ENCODE data around the gene IFIH1.

The IFIH1 gene

GRCh38 chr2:162318328-162319180 is at the start of gene IFIH1:
Gene IFIH1 (minus strand): TSS chr2:162318684. CDS start chr2:162318307, 377 bp downstream.
- DNase-seq (ENCODE audit: low spot score), result peak; percentile 33

GRCh38 chr2:162365392-162365791 is 46.9 kb upstream of the IFIH1 start:
- DNase-seq (ENCODE audit: low spot score), result no peak

- DNase-seq (ENCODE audit: low spot score), result no peak
These were observed 26.1 kb upstream of the IFIH1 start for GRCh38 chr2:162344617-162344950.

- DNase-seq (ENCODE audit: low spot score), result peak; percentile 60
These were observed 25.5 kb upstream of the IFIH1 start, which contains the start of gene GCA for GRCh38 chr2:162343824-162344616. Gene GCA (plus strand): TSS chr2:162344132. CDS start chr2:162344249, 117 bp downstream.

- DNase-seq (ENCODE audit: low spot score), result no peak
These were observed 25.0 kb upstream of the IFIH1 start for GRCh38 chr2:162343492-162343823.

GRCh38 chr2:162342841-162343240 is 24.4 kb upstream of the IFIH1 start:
- DNase-seq (ENCODE audit: low spot score), result no peak

GRCh38 chr2:162342321-162342720 is 23.8 kb upstream of the IFIH1 start:
- no peak for DNase-seq (ENCODE audit: low spot score)

- no peak for DNase-seq (ENCODE audit: low spot score)
These were observed 22.3 kb upstream of the IFIH1 start for GRCh38 chr2:162340822-162341221.

GRCh38 chr2:162337868-162338267 is 19.4 kb upstream of the IFIH1 start:
- no peak for DNase-seq (ENCODE audit: low spot score)

GRCh38 chr2:162333968-162334367 is 15.5 kb upstream of the IFIH1 start:
- peak; percentile 27 for DNase-seq (ENCODE audit: low spot score)

GRCh38 chr2:162330881-162331280 is 12.4 kb upstream of the IFIH1 start:
- DNase-seq (ENCODE audit: low spot score), result no peak

- DNase-seq (ENCODE audit: low spot score), result no peak
These were observed 10.1 kb upstream of the IFIH1 start for GRCh38 chr2:162328424-162329157.

GRCh38 chr2:162327806-162328205 is 9.3 kb upstream of the IFIH1 start:
- DNase-seq (ENCODE audit: low spot score), result no peak

- no peak for DNase-seq (ENCODE audit: low spot score)
These were observed 8.8 kb upstream of the IFIH1 start for GRCh38 chr2:162327134-162327769.

GRCh38 chr2:162324953-162325352 is 6.5 kb upstream of the IFIH1 start:
- no peak for DNase-seq (ENCODE audit: low spot score)

- DNase-seq (ENCODE audit: low spot score), result no peak
These were observed 2.5 kb upstream of the IFIH1 start for GRCh38 chr2:162320864-162321517.

GRCh38 chr2:162317861-162318327 is 590 bp downstream of the IFIH1 start:
- DNase-seq (ENCODE audit: low spot score), result no peak

GRCh38 chr2:162317058-162317742 is 1.3 kb downstream of the IFIH1 start:
- no peak for DNase-seq (ENCODE audit: low spot score)

GRCh38 chr2:162316590-162316989 is 1.9 kb downstream of the IFIH1 start:
- DNase-seq (ENCODE audit: low spot score), result no peak

- DNase-seq (ENCODE audit: low spot score), result no peak
These were observed 2.5 kb downstream of the IFIH1 start for GRCh38 chr2:162315938-162316337.

- no peak for DNase-seq (ENCODE audit: low spot score)
These were observed 5.6 kb downstream of the IFIH1 start for GRCh38 chr2:162312853-162313252.
